Daoy (cell line): Measurements from ENCODE around the gene ZBTB7C. TPM values are rescaled to one million over a fixed set of nuclear protein-coding genes. Genes with fewer than 3 reads are reported as not detected.

ENCODE experiments used
- DNase-seq: peaks from one replicate; pipeline ENCODE4 v3.0.0-alpha.2; 2015; ENCODE audit warnings: low read depth
- total RNA-seq: library from RNA; depleted of rRNA; stranded (reverse); fragments of >200 nt; shearing (Covaris generic); gene quantifications from 2 replicates; pipeline ENCODE4 v1.2.3, GENCODE V29; 2014

Gene ZBTB7C
- total RNA-seq, 1 experiment from 2014 or later: 0.29 TPM

- DNase-seq: no peak
Measured at GRCh38 chr18:48164701-48165100, 244.5 kb downstream of the ZBTB7C start.

- no peak for DNase-seq
Measured at GRCh38 chr18:48164116-48164515, 245.1 kb downstream of the ZBTB7C start.

GRCh38 chr18:48163738-48164115 is 245.5 kb downstream of the ZBTB7C start:
- DNase-seq: no peak

GRCh38 chr18:48162956-48163737 is 246.0 kb downstream of the ZBTB7C start:
- DNase-seq: no peak

GRCh38 chr18:48161911-48162698 is 247.1 kb downstream of the ZBTB7C start:
- peak; percentile 39 for DNase-seq

- peak; percentile 80 for DNase-seq
Measured at GRCh38 chr18:48161191-48161910, 247.8 kb downstream of the ZBTB7C start.

- no peak for DNase-seq
Measured at GRCh38 chr18:48160622-48161021, 248.6 kb downstream of the ZBTB7C start.

GRCh38 chr18:48159816-48160215 is 249.4 kb downstream of the ZBTB7C start:
- DNase-seq: no peak

GRCh38 chr18:48158721-48159120 is 250.5 kb downstream of the ZBTB7C start:
- DNase-seq: no peak

- DNase-seq: no peak
Measured at GRCh38 chr18:48157956-48158355, 251.2 kb downstream of the ZBTB7C start.

GRCh38 chr18:48155856-48156255 is 253.3 kb downstream of the ZBTB7C start:
- no peak for DNase-seq

- no peak for DNase-seq
Measured at GRCh38 chr18:48154828-48155227, 254.4 kb downstream of the ZBTB7C start.

GRCh38 chr18:48153613-48154481 is 255.3 kb downstream of the ZBTB7C start:
- no peak for DNase-seq

- DNase-seq: no peak
Measured at GRCh38 chr18:48152549-48152948, 256.6 kb downstream of the ZBTB7C start.

GRCh38 chr18:48151421-48152065 is 257.6 kb downstream of the ZBTB7C start:
- no peak for DNase-seq

- no peak for DNase-seq
Measured at GRCh38 chr18:48149020-48149685, 260.0 kb downstream of the ZBTB7C start.

- no peak for DNase-seq
Measured at GRCh38 chr18:48142994-48143393, 266.2 kb downstream of the ZBTB7C start.

- DNase-seq: no peak
Measured at GRCh38 chr18:48142353-48142752, 266.8 kb downstream of the ZBTB7C start.

- no peak for DNase-seq
Measured at GRCh38 chr18:48140731-48141130, 268.5 kb downstream of the ZBTB7C start.
